A673 (cell line): ENCODE data around the gene NFATC3.

Source experiments
- CTCF ChIP-seq: fragments of 300-800, 200-600 bp; sonication (generic); conservative IDR thresholded peaks from 2 replicates; pipeline ENCODE4 v1.5.1; 2017; ENCODE audit warnings: low read depth, mild to moderate bottlenecking, antibody characterized with exemption, low read length, moderate library complexity, mixed read lengths
- EZH2 ChIP-seq: fragments of 200-600 bp; sonication (generic); IDR thresholded peaks from 2 replicates; pipeline ENCODE4 v1.6.1; 2017; ENCODE audit warnings: borderline replicate concordance, low read depth, mild to moderate bottlenecking, mixed read lengths, antibody characterized with exemption, low read length; ENCODE audit not compliant: poor library complexity, severe bottlenecking

- TF ChIP-seq CTCF = no peak
- TF ChIP-seq EZH2 = no peak
Measured at GRCh38 chr16:68251832-68252231, 166.7 kb downstream of the NFATC3 start.
